ENCODE data around the gene ATP6V0D1.

DNA sequence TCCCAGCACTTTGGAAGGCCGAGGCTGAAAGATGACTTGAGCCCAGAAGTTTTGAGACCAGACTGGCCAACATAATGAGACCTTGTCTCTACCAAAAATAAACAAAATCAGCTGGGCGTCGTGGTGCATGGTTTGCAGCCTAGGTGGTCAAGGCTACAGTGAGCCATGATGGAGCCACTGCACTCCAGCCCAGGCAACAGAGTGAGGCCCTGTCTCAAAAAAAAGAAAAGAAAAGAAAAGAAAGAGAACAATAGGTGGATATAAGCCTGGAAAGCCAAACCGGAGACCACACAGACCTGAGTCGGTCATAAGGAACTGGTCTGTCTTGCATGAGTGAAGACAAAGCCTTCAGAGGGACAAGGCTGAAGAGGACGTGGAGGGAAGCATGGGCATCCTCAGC lies 14.4 kb downstream of the ATP6V0D1 start:
- TF ChIP-seq, protein P1, sequence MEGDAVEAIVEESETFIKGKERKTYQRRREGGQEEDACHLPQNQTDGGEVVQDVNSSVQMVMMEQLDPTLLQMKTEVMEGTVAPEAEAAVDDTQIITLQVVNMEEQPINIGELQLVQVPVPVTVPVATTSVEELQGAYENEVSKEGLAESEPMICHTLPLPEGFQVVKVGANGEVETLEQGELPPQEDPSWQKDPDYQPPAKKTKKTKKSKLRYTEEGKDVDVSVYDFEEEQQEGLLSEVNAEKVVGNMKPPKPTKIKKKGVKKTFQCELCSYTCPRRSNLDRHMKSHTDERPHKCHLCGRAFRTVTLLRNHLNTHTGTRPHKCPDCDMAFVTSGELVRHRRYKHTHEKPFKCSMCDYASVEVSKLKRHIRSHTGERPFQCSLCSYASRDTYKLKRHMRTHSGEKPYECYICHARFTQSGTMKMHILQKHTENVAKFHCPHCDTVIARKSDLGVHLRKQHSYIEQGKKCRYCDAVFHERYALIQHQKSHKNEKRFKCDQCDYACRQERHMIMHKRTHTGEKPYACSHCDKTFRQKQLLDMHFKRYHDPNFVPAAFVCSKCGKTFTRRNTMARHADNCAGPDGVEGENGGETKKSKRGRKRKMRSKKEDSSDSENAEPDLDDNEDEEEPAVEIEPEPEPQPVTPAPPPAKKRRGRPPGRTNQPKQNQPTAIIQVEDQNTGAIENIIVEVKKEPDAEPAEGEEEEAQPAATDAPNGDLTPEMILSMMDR (IDR thresholded peaks at IDR 0.05 in 8 of 11, conservative IDR thresholded peaks at IDR 0.05 in 3 of 11): no peak
- no peak for TF ChIP-seq POLR2AphosphoS5 (IDR thresholded peaks at IDR 0.05)
- no peak for TF ChIP-seq POLR2A (IDR thresholded peaks at IDR 0.05)
